ENCODE data around the gene THPO.

Gene THPO

GRCh38 chr3:184333190-184333589 is 44.8 kb downstream of the THPO start:
- Histone ChIP-seq H2BK12ac (ENCODE audit: low read length) (no peak overlapping the region), H3K4me2 (ENCODE audit: low read length) (no peak overlapping the region), H3K4ac (ENCODE audit: low read depth, low read length) (no peak overlapping the region), H2BK5ac (ENCODE audit: low read depth, low read length, poor library complexity) (peak overlapping the region; percentile 49), H3K79me2 (ENCODE audit: control insufficient read depth, insufficient read depth, low read length, poor library complexity) (peaks cover 9% of the 10 kb centered on the region), H3K27ac (ENCODE audit: low read depth, low read length) (peak overlapping the region; percentile 66), H3K14ac (ENCODE audit: low read length) (no peak overlapping the region), H3K23ac (ENCODE audit: low read length) (no peak overlapping the region), H3K18ac (ENCODE audit: low read length) (peak overlapping the region; percentile 10), H3K9me3 (ENCODE audit: insufficient read depth, low read depth, low read length) (peaks cover 5% of the 10 kb centered on the region), H2AK5ac (ENCODE audit: low read length) (no peak overlapping the region), H4K8ac (ENCODE audit: low read depth, low read length) (no peak overlapping the region), H3K36me3 (ENCODE audit: control insufficient read depth in 1 of 2, insufficient read depth in 2 of 2, low read length in 2 of 2) (peaks cover 47 to 59% of the 10 kb centered on the region in 2 experiments), H3K27me3 (ENCODE audit: insufficient read depth, low read length) (no peaks in the 10 kb centered on the region), H3K79me1 (ENCODE audit: low read length) (peaks cover 20% of the 10 kb centered on the region), H3K4me3 (ENCODE audit: low read depth, low read length) (no peak overlapping the region), H3K9ac (ENCODE audit: low read length) (no peak overlapping the region), H2BK120ac (ENCODE audit: insufficient read depth, low read length, poor library complexity) (no peak overlapping the region), H3K4me1 (ENCODE audit: control insufficient read depth in 1 of 2, insufficient read depth in 2 of 2, low read length in 2 of 2) (peaks cover 28 to 33% of the 10 kb centered on the region in 2 experiments), H4K91ac (ENCODE audit: low read depth, low read length) (peak overlapping the region; percentile 50), H2AFZ (ENCODE audit: insufficient read depth, low read length, poor library complexity) (no peak overlapping the region), H4K12ac (ENCODE audit: low read depth, low read length) (no peak overlapping the region)
- DNase-seq = peak; percentile 91 to 94
- no CpG with 5 or more reads among the region's 6 CpGs for WGBS (ENCODE audit: extremely low coverage, insufficient coverage, insufficient read length)

DNA sequence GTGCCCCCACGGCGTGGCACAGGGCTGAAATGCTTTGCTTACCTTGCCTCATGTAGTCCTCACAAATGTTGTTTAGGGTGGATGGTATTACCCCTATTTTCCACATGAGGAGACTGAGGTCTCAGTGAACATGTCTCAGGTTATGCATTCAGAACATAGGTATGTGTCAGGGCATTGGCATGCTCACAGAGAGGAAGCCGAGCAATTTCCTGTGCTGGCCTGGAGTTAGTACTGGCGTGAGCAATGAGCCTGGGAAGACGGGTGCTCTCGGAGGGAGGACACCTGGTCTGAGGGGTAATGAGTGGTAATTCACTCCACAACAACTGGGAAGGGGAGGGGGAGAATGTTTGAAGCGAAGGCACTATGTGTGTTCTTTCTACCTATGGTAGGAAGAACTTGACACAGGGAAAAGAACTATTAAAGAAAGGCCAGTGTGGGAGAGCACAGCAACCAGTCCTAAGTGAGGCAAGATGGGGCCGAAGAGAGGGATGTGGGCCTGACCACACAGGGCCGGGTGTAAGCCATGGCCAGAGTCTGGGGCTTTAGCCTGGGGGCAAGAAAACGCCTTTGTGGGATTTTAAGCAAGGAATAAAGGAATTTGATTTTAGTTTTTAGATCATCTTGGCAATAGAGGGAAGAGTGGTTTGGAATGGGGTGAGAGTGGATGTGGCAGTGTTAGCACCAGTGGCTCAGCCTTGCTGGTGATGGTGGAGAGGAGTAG is 45.5 kb downstream of the THPO start:
- H2BK5ac ChIP-seq (ENCODE audit: low read depth, low read length, poor library complexity) = peak overlapping the region; percentile 49
- H3K27me3 ChIP-seq (ENCODE audit: insufficient read depth, low read length) = no peaks in the 10 kb centered on the region
- DNase-seq = peak; percentile 80 to 85
- H3K4me2 ChIP-seq (ENCODE audit: low read length) = peak overlapping the region; percentile 25
- no peak overlapping the region for H2AFZ ChIP-seq (ENCODE audit: insufficient read depth, low read length, poor library complexity)
- peak overlapping the region; percentile 66 for H3K27ac ChIP-seq (ENCODE audit: low read depth, low read length)
- H2BK120ac ChIP-seq (ENCODE audit: insufficient read depth, low read length, poor library complexity) = no peak overlapping the region
- peak overlapping the region; percentile 50 for H4K91ac ChIP-seq (ENCODE audit: low read depth, low read length)
- H3K4me3 ChIP-seq (ENCODE audit: low read depth, low read length) = no peak overlapping the region
- no peak overlapping the region for H4K12ac ChIP-seq (ENCODE audit: low read depth, low read length)
- H2BK12ac ChIP-seq (ENCODE audit: low read length) = no peak overlapping the region
- H3K4ac ChIP-seq (ENCODE audit: low read depth, low read length) = no peak overlapping the region
- peak overlapping the region; percentile 5 for H3K14ac ChIP-seq (ENCODE audit: low read length)
- H3K36me3 ChIP-seq (ENCODE audit: control insufficient read depth in 1 of 2, insufficient read depth in 2 of 2, low read length in 2 of 2) = peaks cover 53 to 66% of the 10 kb centered on the region in 2 experiments
- peaks cover 5% of the 10 kb centered on the region for H3K9me3 ChIP-seq (ENCODE audit: insufficient read depth, low read depth, low read length)
- peak overlapping the region; percentile 10 for H3K18ac ChIP-seq (ENCODE audit: low read length)
- H3K23ac ChIP-seq (ENCODE audit: low read length) = no peak overlapping the region
- H3K79me1 ChIP-seq (ENCODE audit: low read length) = peaks cover 20% of the 10 kb centered on the region
- H2AK5ac ChIP-seq (ENCODE audit: low read length) = no peak overlapping the region
- no peak overlapping the region for H3K9ac ChIP-seq (ENCODE audit: low read length)
- no CpG with 5 or more reads among the region's 10 CpGs for WGBS (ENCODE audit: extremely low coverage, insufficient coverage, insufficient read length)
- H3K4me1 ChIP-seq (ENCODE audit: control insufficient read depth in 1 of 2, insufficient read depth in 2 of 2, low read length in 2 of 2) = peaks cover 28 to 33% of the 10 kb centered on the region in 2 experiments
- no peak overlapping the region for H4K8ac ChIP-seq (ENCODE audit: low read depth, low read length)
- peaks cover 9% of the 10 kb centered on the region for H3K79me2 ChIP-seq (ENCODE audit: control insufficient read depth, insufficient read depth, low read length, poor library complexity)

DNA sequence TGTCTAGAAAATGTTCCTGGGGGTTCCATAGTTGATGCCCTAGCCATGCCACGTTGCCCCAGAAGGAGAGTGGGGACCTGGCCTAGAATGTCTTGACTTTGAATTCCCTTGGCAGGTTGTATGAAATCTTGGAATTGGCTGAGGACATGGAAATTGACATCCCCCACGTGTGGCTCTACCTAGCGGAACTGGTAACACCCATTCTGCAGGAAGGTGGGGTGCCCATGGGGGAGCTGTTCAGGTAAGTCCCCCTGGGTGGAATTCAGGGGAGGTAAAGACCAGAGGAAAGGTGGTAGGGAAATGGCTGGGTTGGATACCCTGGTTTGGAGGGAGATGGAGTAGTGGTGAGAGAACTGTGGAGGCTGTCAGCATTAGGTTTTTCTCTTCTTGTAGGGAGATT is 49.5 kb downstream of the THPO start:
- Histone ChIP-seq H3K4ac (ENCODE audit: low read depth, low read length) (no peak overlapping the region), H3K27me3 (ENCODE audit: insufficient read depth, low read length) (no peaks in the 10 kb centered on the region), H3K36me3 (ENCODE audit: control insufficient read depth in 1 of 2, insufficient read depth in 2 of 2, low read length in 2 of 2) (peaks cover 75 to 89% of the 10 kb centered on the region in 2 experiments), H4K12ac (ENCODE audit: low read depth, low read length) (no peak overlapping the region), H3K4me3 (ENCODE audit: low read depth, low read length) (no peak overlapping the region), H3K14ac (ENCODE audit: low read length) (no peak overlapping the region), H2AFZ (ENCODE audit: insufficient read depth, low read length, poor library complexity) (no peak overlapping the region), H3K4me2 (ENCODE audit: low read length) (no peak overlapping the region), H3K79me2 (ENCODE audit: control insufficient read depth, insufficient read depth, low read length, poor library complexity) (no peaks in the 10 kb centered on the region), H3K9ac (ENCODE audit: low read length) (no peak overlapping the region), H3K9me3 (ENCODE audit: insufficient read depth, low read depth, low read length) (peaks cover 2% of the 10 kb centered on the region), H3K23ac (ENCODE audit: low read length) (no peak overlapping the region), H2AK5ac (ENCODE audit: low read length) (no peak overlapping the region), H4K8ac (ENCODE audit: low read depth, low read length) (no peak overlapping the region), H3K4me1 (ENCODE audit: control insufficient read depth in 1 of 2, insufficient read depth in 2 of 2, low read length in 2 of 2) (peaks cover 14 to 15% of the 10 kb centered on the region in 2 experiments), H3K27ac (ENCODE audit: low read depth, low read length) (no peak overlapping the region), H2BK5ac (ENCODE audit: low read depth, low read length, poor library complexity) (no peak overlapping the region), H4K91ac (ENCODE audit: low read depth, low read length) (no peak overlapping the region), H3K18ac (ENCODE audit: low read length) (no peak overlapping the region), H2BK12ac (ENCODE audit: low read length) (no peak overlapping the region), H3K79me1 (ENCODE audit: low read length) (peaks cover 6% of the 10 kb centered on the region), H2BK120ac (ENCODE audit: insufficient read depth, low read length, poor library complexity) (no peak overlapping the region)
- WGBS (ENCODE audit: extremely low coverage, insufficient coverage, insufficient read length) = no CpG with 5 or more reads among the region's 3 CpGs
- no peak for DNase-seq

- no peak overlapping the region for H2BK120ac ChIP-seq (ENCODE audit: insufficient read depth, low read length, poor library complexity)
- peaks cover 6 to 7% of the 10 kb centered on the region in 2 experiments for H3K4me1 ChIP-seq (ENCODE audit: control insufficient read depth in 1 of 2, insufficient read depth in 2 of 2, low read length in 2 of 2)
- H4K12ac ChIP-seq (ENCODE audit: low read depth, low read length) = no peak overlapping the region
- no peak overlapping the region for H3K4me3 ChIP-seq (ENCODE audit: low read depth, low read length)
- H3K36me3 ChIP-seq (ENCODE audit: control insufficient read depth in 1 of 2, insufficient read depth in 2 of 2, low read length in 2 of 2) = peaks cover 79 to 91% of the 10 kb centered on the region in 2 experiments
- no peak overlapping the region for H3K4me2 ChIP-seq (ENCODE audit: low read length)
- H3K27me3 ChIP-seq (ENCODE audit: insufficient read depth, low read length) = no peaks in the 10 kb centered on the region
- H2BK12ac ChIP-seq (ENCODE audit: low read length) = no peak overlapping the region
- H3K4ac ChIP-seq (ENCODE audit: low read depth, low read length) = no peak overlapping the region
- DNase-seq = no peak
- H3K79me1 ChIP-seq (ENCODE audit: low read length) = no peaks in the 10 kb centered on the region
- H2AFZ ChIP-seq (ENCODE audit: insufficient read depth, low read length, poor library complexity) = no peak overlapping the region
- peaks cover 2% of the 10 kb centered on the region for H3K9me3 ChIP-seq (ENCODE audit: insufficient read depth, low read depth, low read length)
- no peaks in the 10 kb centered on the region for H3K79me2 ChIP-seq (ENCODE audit: control insufficient read depth, insufficient read depth, low read length, poor library complexity)
- no peak overlapping the region for H2AK5ac ChIP-seq (ENCODE audit: low read length)
- no peak overlapping the region for H3K27ac ChIP-seq (ENCODE audit: low read depth, low read length)
- H3K9ac ChIP-seq (ENCODE audit: low read length) = no peak overlapping the region
- WGBS (ENCODE audit: extremely low coverage, insufficient coverage, insufficient read length) = no CpG with 5 or more reads among the region's 21 CpGs
- no peak overlapping the region for H3K23ac ChIP-seq (ENCODE audit: low read length)
- H4K91ac ChIP-seq (ENCODE audit: low read depth, low read length) = no peak overlapping the region
- no peak overlapping the region for H3K14ac ChIP-seq (ENCODE audit: low read length)
- H2BK5ac ChIP-seq (ENCODE audit: low read depth, low read length, poor library complexity) = no peak overlapping the region
- no peak overlapping the region for H4K8ac ChIP-seq (ENCODE audit: low read depth, low read length)
- no peak overlapping the region for H3K18ac ChIP-seq (ENCODE audit: low read length)
These were observed 50.8 kb downstream of the THPO start for GRCh38 chr3:184327171-184327570.
